ENCODE data around the gene SCIN.

DNA sequence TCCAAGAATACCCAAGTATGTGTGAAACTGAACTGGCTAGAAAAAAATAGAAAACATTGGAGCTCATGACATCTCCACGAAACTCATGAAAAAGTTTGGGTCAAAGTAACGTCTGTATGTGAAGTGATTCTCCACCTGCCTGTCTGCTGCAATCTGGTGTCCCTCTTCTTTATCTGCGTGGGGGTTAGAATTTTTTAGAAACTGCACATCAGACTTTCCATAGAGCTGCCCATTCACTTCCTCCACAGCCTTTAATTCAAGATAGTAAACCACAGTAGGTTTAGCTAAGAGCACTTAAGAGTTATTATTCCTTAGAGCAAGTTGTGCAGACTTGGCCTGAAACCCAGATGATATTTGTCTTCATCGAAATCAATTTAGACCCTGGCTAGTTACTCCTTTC lies 55.3 kb downstream of the SCIN start:
- TF ChIP-seq, protein P1, sequence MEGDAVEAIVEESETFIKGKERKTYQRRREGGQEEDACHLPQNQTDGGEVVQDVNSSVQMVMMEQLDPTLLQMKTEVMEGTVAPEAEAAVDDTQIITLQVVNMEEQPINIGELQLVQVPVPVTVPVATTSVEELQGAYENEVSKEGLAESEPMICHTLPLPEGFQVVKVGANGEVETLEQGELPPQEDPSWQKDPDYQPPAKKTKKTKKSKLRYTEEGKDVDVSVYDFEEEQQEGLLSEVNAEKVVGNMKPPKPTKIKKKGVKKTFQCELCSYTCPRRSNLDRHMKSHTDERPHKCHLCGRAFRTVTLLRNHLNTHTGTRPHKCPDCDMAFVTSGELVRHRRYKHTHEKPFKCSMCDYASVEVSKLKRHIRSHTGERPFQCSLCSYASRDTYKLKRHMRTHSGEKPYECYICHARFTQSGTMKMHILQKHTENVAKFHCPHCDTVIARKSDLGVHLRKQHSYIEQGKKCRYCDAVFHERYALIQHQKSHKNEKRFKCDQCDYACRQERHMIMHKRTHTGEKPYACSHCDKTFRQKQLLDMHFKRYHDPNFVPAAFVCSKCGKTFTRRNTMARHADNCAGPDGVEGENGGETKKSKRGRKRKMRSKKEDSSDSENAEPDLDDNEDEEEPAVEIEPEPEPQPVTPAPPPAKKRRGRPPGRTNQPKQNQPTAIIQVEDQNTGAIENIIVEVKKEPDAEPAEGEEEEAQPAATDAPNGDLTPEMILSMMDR (conservative IDR thresholded peaks at IDR 0.05; ENCODE audit: low read length), result no peak
- TF ChIP-seq EZH2phosphoT487 (IDR thresholded peaks at IDR 0.05; ENCODE audit: borderline replicate concordance, low read depth, low read length), result no peak
